C4-2B (cell line): ENCODE results near the gene ANXA2R.
A peak's percentile ranks its signal among the peaks of the same experiment; 100 is the strongest.

Experiments
- H3K27ac ChIP-seq: fragments of 450-650 bp; 2 replicates; pipeline ENCODE4 v1.5.1; 2017
- ZFX ChIP-seq: fragments of 450-650 bp; IDR thresholded peaks from 2 replicates; pipeline ENCODE4 v1.6.1; 2017
- TF ChIP-seq, protein P1 (sequence below): fragments of 450-650 bp; conservative IDR thresholded peaks from 2 replicates; pipeline ENCODE4 v1.5.1; 2017; ENCODE audit warnings: mild to moderate bottlenecking

The ANXA2R gene

DNA sequence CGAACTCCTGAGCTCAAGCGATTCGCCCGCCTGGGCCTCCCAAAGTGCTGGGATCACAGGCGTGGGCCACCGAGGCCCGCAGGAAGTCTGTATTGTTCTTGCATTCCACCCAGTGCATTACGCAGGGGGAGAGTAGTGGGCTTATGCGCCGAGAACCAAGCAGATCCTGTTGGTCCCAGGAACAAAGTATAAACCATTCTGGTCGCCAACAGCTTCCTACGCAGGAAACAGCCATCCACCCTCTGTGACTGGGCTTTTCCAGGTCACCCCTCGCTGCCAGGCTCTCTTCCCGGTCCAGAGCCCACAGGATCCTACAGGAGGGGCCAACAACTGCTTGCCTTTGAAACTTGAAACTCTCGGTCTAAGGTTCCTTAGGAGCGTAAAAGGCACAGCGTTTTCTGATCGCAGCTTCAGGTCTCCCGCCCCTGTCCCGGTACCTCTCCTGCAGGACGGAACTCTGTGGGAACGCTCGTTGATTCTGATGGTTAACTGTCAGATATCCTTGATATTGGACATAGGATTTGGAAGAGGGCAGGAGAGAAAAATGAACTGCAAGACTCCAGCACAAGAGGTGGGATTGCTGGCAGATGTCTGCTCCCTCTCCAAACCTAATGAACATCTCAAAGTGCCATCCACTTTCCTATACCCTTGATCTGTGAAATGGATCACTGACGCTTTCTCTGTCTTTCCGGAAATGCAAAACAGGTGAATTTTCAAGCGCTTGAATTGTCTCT lies 4.2 kb upstream of the ANXA2R start:
- TF ChIP-seq, protein P1, sequence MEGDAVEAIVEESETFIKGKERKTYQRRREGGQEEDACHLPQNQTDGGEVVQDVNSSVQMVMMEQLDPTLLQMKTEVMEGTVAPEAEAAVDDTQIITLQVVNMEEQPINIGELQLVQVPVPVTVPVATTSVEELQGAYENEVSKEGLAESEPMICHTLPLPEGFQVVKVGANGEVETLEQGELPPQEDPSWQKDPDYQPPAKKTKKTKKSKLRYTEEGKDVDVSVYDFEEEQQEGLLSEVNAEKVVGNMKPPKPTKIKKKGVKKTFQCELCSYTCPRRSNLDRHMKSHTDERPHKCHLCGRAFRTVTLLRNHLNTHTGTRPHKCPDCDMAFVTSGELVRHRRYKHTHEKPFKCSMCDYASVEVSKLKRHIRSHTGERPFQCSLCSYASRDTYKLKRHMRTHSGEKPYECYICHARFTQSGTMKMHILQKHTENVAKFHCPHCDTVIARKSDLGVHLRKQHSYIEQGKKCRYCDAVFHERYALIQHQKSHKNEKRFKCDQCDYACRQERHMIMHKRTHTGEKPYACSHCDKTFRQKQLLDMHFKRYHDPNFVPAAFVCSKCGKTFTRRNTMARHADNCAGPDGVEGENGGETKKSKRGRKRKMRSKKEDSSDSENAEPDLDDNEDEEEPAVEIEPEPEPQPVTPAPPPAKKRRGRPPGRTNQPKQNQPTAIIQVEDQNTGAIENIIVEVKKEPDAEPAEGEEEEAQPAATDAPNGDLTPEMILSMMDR: no peak
- no peak for TF ChIP-seq ZFX
- H3K27ac ChIP-seq: no peak overlapping the region

DNA sequence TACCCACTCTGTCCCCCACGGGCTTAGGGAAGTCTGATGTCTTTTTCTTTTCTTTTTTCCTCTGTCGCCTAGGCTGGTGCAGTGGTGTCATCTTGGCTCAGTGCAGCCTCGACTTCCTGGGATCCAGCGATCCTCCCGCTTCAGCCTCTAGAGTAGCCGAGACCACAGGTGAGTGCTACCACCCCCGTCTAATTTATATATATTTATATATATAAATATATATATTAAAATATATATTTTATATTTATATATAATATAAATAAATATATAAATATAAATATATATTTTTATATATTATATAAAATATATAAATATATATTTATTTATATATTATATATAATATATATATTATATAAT lies 3.3 kb upstream of the ANXA2R start:
- peak overlapping the region; percentile 83 for H3K27ac ChIP-seq
- TF ChIP-seq ZFX: no peak
- TF ChIP-seq, protein P1: no peak

DNA sequence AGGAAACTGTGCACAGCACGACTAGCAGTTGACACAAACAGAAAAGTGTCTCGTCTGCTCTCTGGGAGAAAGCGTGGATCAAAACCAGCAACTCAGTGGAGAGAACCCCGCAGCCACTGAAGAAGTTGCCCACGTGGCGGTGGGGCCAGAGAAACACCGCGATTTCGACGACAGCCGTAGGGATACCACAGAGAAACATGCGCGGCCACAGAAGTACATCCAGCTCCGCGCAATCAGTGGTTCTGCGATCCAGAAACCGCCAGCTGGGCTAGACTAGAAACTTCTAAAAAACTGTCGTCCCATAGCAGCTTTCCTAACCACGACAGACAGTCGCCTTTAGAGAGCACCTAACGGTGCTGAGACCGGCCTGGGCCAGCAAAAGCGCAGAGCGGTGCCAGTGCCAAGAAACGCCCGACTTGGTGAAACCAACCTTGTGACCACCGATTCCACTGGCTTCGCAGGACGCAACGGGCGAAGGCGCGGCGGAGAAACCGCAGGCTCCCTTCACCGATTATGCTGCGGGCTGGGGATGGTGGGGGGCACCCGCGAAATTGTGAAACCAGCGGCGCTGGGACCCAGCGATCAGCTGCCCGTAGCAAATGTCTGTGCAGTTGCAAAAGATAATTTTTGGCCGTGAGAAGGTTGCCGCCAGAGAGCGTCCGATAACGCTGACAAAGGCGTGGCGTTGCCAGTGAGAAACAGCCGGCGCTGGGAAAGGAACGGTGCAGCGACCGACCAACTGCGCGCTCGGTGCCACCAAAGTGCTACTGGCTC lies 2.7 kb upstream of the ANXA2R start:
- peak overlapping the region; percentile 83 for H3K27ac ChIP-seq
- TF ChIP-seq, protein P1: peak; percentile 38
- TF ChIP-seq ZFX: no peak; the same call in 1 of the 2 replicates

DNA sequence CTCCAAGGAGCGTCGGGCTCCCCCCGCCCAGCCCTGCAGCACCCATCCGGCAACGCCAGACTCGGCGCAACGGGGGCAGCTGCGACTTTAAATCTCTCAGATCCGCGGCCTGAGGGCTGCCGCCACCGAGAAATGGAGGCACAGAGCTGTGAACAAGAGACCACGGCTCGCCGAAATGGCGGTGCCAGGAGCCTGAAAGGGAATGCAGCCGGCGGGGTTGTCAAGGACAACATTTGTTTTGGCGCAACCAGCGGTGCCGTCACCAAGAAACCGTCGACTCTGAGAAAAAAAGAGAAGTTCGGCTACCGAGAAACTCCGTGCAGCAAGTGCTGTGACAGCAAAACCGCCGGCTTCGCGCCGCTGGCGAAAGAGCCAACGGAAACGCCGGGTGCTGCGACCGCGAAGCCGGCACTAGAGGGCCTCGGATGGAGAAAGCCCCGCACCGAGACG lies 2.1 kb upstream of the ANXA2R start:
- H3K27ac ChIP-seq: peak overlapping the region; percentile 83
- TF ChIP-seq, protein P1: peak; percentile 57
- no peak; the same call in 1 of the 2 replicates for TF ChIP-seq ZFX

DNA sequence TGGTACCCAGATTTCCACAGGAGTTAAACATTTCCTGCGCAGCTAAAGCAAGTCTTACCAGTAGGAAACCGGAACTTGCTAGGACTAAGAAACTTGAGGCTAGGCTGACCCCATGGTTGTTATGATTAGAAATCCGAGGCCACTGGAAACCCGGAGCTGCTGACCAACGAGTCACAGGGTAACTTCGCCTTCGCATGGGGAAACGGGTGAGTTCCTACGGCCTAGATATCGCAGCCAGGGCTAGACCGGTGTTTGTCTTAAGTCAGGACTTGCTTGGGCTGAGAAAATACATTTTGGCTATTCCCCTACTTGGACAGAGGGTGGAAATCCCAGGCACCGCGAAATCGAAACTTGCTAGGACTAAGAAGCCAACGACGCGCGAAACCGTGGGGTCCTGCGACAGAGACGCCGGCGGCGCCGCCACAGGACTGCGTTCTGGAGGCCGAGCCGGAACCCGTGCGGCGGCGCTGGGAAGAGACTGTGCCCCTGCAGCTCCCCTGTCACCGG lies 1.6 kb upstream of the ANXA2R start:
- H3K27ac ChIP-seq: peak overlapping the region; percentile 83

DNA sequence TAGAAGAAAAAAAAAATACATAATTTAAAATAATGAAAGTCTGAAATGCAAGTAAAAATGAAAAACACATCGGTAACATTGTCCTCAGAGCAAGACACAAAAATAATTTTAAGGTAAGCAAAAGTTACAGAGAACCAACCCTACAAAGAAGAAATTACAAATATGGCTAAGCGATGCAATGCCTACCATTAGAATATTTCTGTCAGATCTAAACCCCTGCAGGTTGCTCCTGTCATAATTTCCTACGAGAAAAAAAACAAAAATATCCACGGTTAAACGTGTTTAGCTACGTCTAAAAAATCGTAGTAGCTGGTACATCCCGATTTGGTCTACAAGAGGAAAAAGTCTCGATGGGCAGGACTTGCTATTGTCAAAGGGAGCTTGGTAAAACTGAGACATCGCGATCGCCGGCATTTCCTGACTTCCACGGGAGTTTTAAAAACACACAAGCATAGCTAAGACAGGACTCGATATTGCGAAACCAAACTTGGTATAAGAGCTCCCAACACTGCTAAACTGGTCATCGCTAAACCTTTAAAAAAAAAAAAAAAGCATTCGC lies 1.1 kb upstream of the ANXA2R start:
- peak overlapping the region; percentile 83 for H3K27ac ChIP-seq
- TF ChIP-seq, protein P1: no peak
- no peak for TF ChIP-seq ZFX

More for the DNA sequence above, 1.6 kb upstream of the ANXA2R start:
- TF ChIP-seq ZFX: peak; percentile 44
- TF ChIP-seq, protein P1: no peak
